ENCODE results near the gene PRPF19. TPM values are rescaled to one million over a fixed set of nuclear protein-coding genes. Genes with fewer than 3 reads are reported as not detected.

Gene PRPF19
- polyA plus RNA-seq, 1 donor from 2014 or later, result 71.3 TPM

- no peak overlapping the region for H3K9ac ChIP-seq (ENCODE audit: low read length)
- H3K9me3 ChIP-seq (ENCODE audit: low read length), result no peaks in the 10 kb centered on the region
- H2AFZ ChIP-seq (ENCODE audit: low read depth, low read length), result no peak overlapping the region
- no peak overlapping the region for H3K4me3 ChIP-seq (ENCODE audit: low read length)
- H3K4me2 ChIP-seq (ENCODE audit: low read length), result no peak overlapping the region
- H3K9me2 ChIP-seq (ENCODE audit: insufficient read depth, low read length), result no peaks in the 10 kb centered on the region
- no peaks in the 10 kb centered on the region for H3K79me2 ChIP-seq (replicated peaks; ENCODE audit: insufficient read depth, low read length)
- no peaks in the 10 kb centered on the region for H4K20me1 ChIP-seq (ENCODE audit: insufficient read depth)
- TF ChIP-seq CTCF (IDR thresholded peaks at IDR 0.05; ENCODE audit: poor library complexity, severe bottlenecking) (no peak), RAD21 (conservative IDR thresholded peaks at IDR 0.05) (no peak), MXI1 (conservative IDR thresholded peaks at IDR 0.05; ENCODE audit: poor library complexity, severe bottlenecking) (no peak), EZH2 (IDR thresholded peaks at IDR 0.05; ENCODE audit: borderline replicate concordance, insufficient read depth, low read length, poor library complexity, severe bottlenecking) (no peak), POLR2AphosphoS5 (IDR thresholded peaks at IDR 0.05) (no peak)
- no peaks in the 10 kb centered on the region for H3K27me3 ChIP-seq (ENCODE audit: insufficient read depth, low read depth, low read length)
- H3K27ac ChIP-seq (ENCODE audit: low read length), result no peak overlapping the region
- no peaks in the 10 kb centered on the region for H3K36me3 ChIP-seq (ENCODE audit: insufficient read depth, low read length)
- H3F3A ChIP-seq (ENCODE audit: insufficient read depth, low read length, poor library complexity, severe bottlenecking), result no peaks in the 10 kb centered on the region
Observed at GRCh38 chr11:60938500-60938899, 32.1 kb upstream of the PRPF19 start.

- TF ChIP-seq REST (IDR thresholded peaks at IDR 0.05; ENCODE audit: borderline replicate concordance), result no peak
- TF ChIP-seq CTCF (IDR thresholded peaks at IDR 0.05; ENCODE audit: poor library complexity, severe bottlenecking), result no peak
- TF ChIP-seq RAD21 (conservative IDR thresholded peaks at IDR 0.05), result no peak
- TF ChIP-seq EP300 (conservative IDR thresholded peaks at IDR 0.05; ENCODE audit: poor library complexity, severe bottlenecking), result no peak
- TF ChIP-seq TAF1 (IDR thresholded peaks at IDR 0.05; ENCODE audit: low read depth), result no peak
- TF ChIP-seq POLR2AphosphoS5 (IDR thresholded peaks at IDR 0.05), result no peak
- TF ChIP-seq SMC3 (conservative IDR thresholded peaks at IDR 0.05; ENCODE audit: poor library complexity), result no peak
- TF ChIP-seq MXI1 (conservative IDR thresholded peaks at IDR 0.05; ENCODE audit: poor library complexity, severe bottlenecking), result no peak
- TF ChIP-seq EZH2 (IDR thresholded peaks at IDR 0.05; ENCODE audit: borderline replicate concordance, insufficient read depth, low read length, poor library complexity, severe bottlenecking), result no peak
- Histone ChIP-seq H3K27me3 (ENCODE audit: insufficient read depth, low read depth, low read length) (no peaks in the 10 kb centered on the region), H4K20me1 (ENCODE audit: insufficient read depth) (no peaks in the 10 kb centered on the region), H3K9me2 (ENCODE audit: insufficient read depth, low read length) (no peaks in the 10 kb centered on the region), H3K27ac (ENCODE audit: low read length) (no peak overlapping the region), H3K4me3 (ENCODE audit: low read length) (no peak overlapping the region), H3F3A (ENCODE audit: insufficient read depth, low read length, poor library complexity, severe bottlenecking) (no peaks in the 10 kb centered on the region), H3K4me2 (ENCODE audit: low read length) (no peak overlapping the region), H3K9me3 (ENCODE audit: low read length) (no peaks in the 10 kb centered on the region), H3K36me3 (ENCODE audit: insufficient read depth, low read length) (no peaks in the 10 kb centered on the region), H3K79me2 (replicated peaks; ENCODE audit: insufficient read depth, low read length) (no peaks in the 10 kb centered on the region), H2AFZ (ENCODE audit: low read depth, low read length) (no peak overlapping the region), H3K9ac (ENCODE audit: low read length) (no peak overlapping the region)
Observed at GRCh38 chr11:60937811-60938210, 31.4 kb upstream of the PRPF19 start.

Measured in neural cell (in vitro differentiated cells).